ENCODE data around the gene JADE2. TPM values are rescaled to one million over a fixed set of nuclear protein-coding genes. Genes with fewer than 3 reads are reported as not detected.

Gene JADE2
- total and polyA plus RNA-seq, 2 of the 8 experiments (the other 6 are each of a cell fraction or from before 2014, with no cell fraction given) = 19.2 to 55.8 TPM

- Histone ChIP-seq H3K9me3 (ENCODE audit: insufficient read depth in 2 of 2, low read depth in 1 of 2, low read length in 1 of 2) (no peaks in the 10 kb centered on the region), H3K27ac (ENCODE audit: low read depth, low read length) (no peak overlapping the region), H3K79me1 (ENCODE audit: low read depth, low read length) (no peaks in the 10 kb centered on the region; the same call in 1 of the 2 replicates), H3K23ac (ENCODE audit: insufficient read length) (no peak overlapping the region), H3K79me2 (ENCODE audit: control insufficient read depth in 1 of 2, insufficient read depth in 2 of 2, low read length in 2 of 2) (peaks cover 0 to 3% of the 10 kb centered on the region in 2 experiments; a peak in 1 of 4 replicates), H4K91ac (replicated peaks; ENCODE audit: insufficient read length, low read length) (no peak overlapping the region), H2BK15ac (ENCODE audit: low read length) (no peak overlapping the region), H3K27me3 (replicated peaks in 1 of 4; ENCODE audit: control insufficient read depth in 3 of 4, extremely low read depth in 1 of 4, insufficient read depth in 3 of 4, low read length in 3 of 4) (no peaks in the 10 kb centered on the region), H3K4me3 (ENCODE audit: extremely low read depth in 1 of 4, insufficient read depth in 2 of 4, low read depth in 3 of 4, low read length in 4 of 4) (no peak overlapping the region), H2BK5ac (ENCODE audit: low read depth, low read length) (no peak overlapping the region), H3K23me2 (ENCODE audit: low read depth, low read length) (peaks cover 7% of the 10 kb centered on the region; the same call in 1 of the 2 replicates), H2BK12ac (ENCODE audit: low read depth, low read length) (no peak overlapping the region), H2BK120ac (replicated peaks; ENCODE audit: low read depth, low read length) (no peak overlapping the region), H3K4me2 (ENCODE audit: insufficient read depth in 1 of 2, low read depth in 2 of 2, low read length in 2 of 2) (no peak overlapping the region), H3K14ac (ENCODE audit: insufficient read length) (no peak overlapping the region), H2AFZ (ENCODE audit: low read length) (no peak overlapping the region), H2BK20ac (ENCODE audit: low read length) (no peak overlapping the region), H4K5ac (ENCODE audit: insufficient read length, low read depth, low read length) (no peak overlapping the region), H3K4me1 (replicated peaks in 1 of 4; ENCODE audit: control insufficient read depth in 3 of 4, insufficient read depth in 4 of 4, low read length in 3 of 4) (peaks cover 3 to 8% (median 6%) of the 10 kb centered on the region in 4 experiments; a peak in 6 of 7 replicates), H4K8ac (ENCODE audit: extremely low read depth, insufficient read depth, low read length) (no peak overlapping the region), H2AK5ac (ENCODE audit: low read depth, low read length) (no peak overlapping the region), H3K9ac (replicated peaks in 1 of 4; ENCODE audit: extremely low read depth in 1 of 4, low read depth in 3 of 4, low read length in 3 of 4) (no peak overlapping the region), H3K18ac (ENCODE audit: extremely low read depth, low read length) (no peak overlapping the region), H3K4ac (replicated peaks; ENCODE audit: insufficient read length, low read depth, low read length) (no peak overlapping the region), H4K20me1 (replicated peaks in 1 of 2; ENCODE audit: control insufficient read depth in 1 of 2, insufficient read depth in 2 of 2, low read length in 2 of 2) (no peaks in the 10 kb centered on the region), H3K36me3 (ENCODE audit: control insufficient read depth in 2 of 4, insufficient read depth in 4 of 4, low read length in 3 of 4) (no peaks in the 10 kb centered on the region), H3K56ac (replicated peaks; ENCODE audit: insufficient read length, low read depth, low read length) (no peak overlapping the region)
- POLR2A ChIA-PET (ENCODE audit: partially characterized antibody) = interaction anchor here (0.7 to 7.1 kb wide), 3 partner anchors 11 to 150 kb away, joined by 3 to 131 read pairs (median 3); no protein-coding TSS in a partner anchor
- no peak for TF ChIP-seq HDAC6 (IDR thresholded peaks at IDR 0.05; ENCODE audit: low read depth, low read length)
- no peak for TF ChIP-seq POU5F1 (IDR thresholded peaks at IDR 0.05; ENCODE audit: low read depth, low read length)
- TF ChIP-seq SIN3A (conservative IDR thresholded peaks at IDR 0.05 in 1 of 2, IDR thresholded peaks at IDR 0.05 in 1 of 2; ENCODE audit: low read depth in 1 of 2, low read length in 2 of 2) = no peak
- no peak for TF ChIP-seq NRF1 (IDR thresholded peaks at IDR 0.05; ENCODE audit: low read depth, low read length)
- TF ChIP-seq EGR1 (IDR thresholded peaks at IDR 0.05; ENCODE audit: borderline replicate concordance, low read depth, low read length) = no peak
- no peak for TF ChIP-seq EP300 (IDR thresholded peaks at IDR 0.05; ENCODE audit: borderline replicate concordance in 1 of 2, low read depth in 2 of 2, low read length in 2 of 2)
- CTCF ChIA-PET (ENCODE audit: partially characterized antibody) = interaction anchor here (0.6 to 2.9 kb wide), 3 partner anchors 10 to 55 kb away, joined by 3 to 23 read pairs (median 10); no protein-coding TSS in a partner anchor
- no peak for DNase-seq (ENCODE audit: low read depth in 1 of 2, low spot score in 2 of 2)
- 93% methylated on average over 3 of the region's 3 CpGs; no CpG with 5 or more reads in 1 of the 2 experiments for WGBS, 2 experiments (ENCODE audit: extremely low coverage in 1 of 2, insufficient coverage in 1 of 2, insufficient read length in 1 of 2, insufficient replicate concordance in 2 of 2, low coverage in 1 of 2, low lambda C conversion rate in 2 of 2, missing lambda C conversion rate in 1 of 2)
- no peak for FAIRE-seq
Observed at GRCh38 chr5:134521841-134522240, 3.6 kb upstream of the JADE2 start.

Measured in H1 (cell line).